Sigmoid colon (tissue), 4 donors: Measurements from ENCODE around the gene SSMEM1.

Experiments used
- CTCF ChIP-seq, 4 experiments: fragments of 450-650 bp in 3 of 4; fragments of 200-600 bp in 1 of 4; IDR thresholded peaks; one replicate each; pipeline ENCODE4 v1.5.1; 2016 to 2019; ENCODE audit warnings: antibody characterized with exemption in 4 of 4, mild to moderate bottlenecking in 3 of 4, moderate library complexity in 2 of 4
- EP300 ChIP-seq, 4 donors: sonication (generic); formaldehyde crosslinking; IDR thresholded peaks; one replicate each; pipeline ENCODE4 v1.6.1; 2017; ENCODE audit warnings: antibody characterized with exemption in 4 of 4
- POLR2A ChIP-seq, 2 donors: fragments of 450-650 bp; IDR thresholded peaks; one replicate each; pipeline ENCODE4 v1.6.1; 2016; ENCODE audit warnings: antibody characterized with exemption in 2 of 2, mild to moderate bottlenecking in 2 of 2, moderate library complexity in 2 of 2

GRCh38 chr7:130207033-130207432 lies 627 bp upstream of the SSMEM1 start:
- TF ChIP-seq CTCF (IDR thresholded peaks at IDR 0.05): no peak
- TF ChIP-seq POLR2A (IDR thresholded peaks at IDR 0.05): no peak
- TF ChIP-seq EP300 (IDR thresholded peaks at IDR 0.05): no peak
